ENCODE results near the gene RPS6KA5.

DNA sequence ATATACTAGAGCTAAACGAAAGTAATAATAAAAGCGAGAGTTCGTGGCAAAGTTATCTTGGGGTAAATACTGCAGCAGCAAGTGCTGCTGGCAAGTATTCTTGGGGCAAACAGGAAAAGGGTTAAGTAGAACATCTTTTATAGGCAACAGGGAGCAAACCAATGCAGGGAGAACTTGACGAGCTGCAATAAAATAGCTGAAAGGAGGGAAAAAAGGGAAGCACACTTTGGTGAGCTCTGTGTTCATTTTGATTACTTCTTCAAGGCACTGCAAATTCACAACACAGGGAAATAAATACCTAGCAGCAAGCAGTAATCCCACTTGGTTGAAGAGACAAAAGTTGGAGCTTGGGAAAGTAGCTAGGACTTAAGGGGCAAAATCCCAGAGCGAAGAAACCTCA lies 201.9 kb downstream of the RPS6KA5 start:
- TF ChIP-seq POLR2A (IDR thresholded peaks at IDR 0.05): no peak
- no peak for TF ChIP-seq CTCF (IDR thresholded peaks at IDR 0.05)
- no peak for TF ChIP-seq POLR2AphosphoS5 (IDR thresholded peaks at IDR 0.05)
- no peak for TF ChIP-seq EP300 (IDR thresholded peaks at IDR 0.05)

All from gastroesophageal sphincter (tissue), 3 donors.